GM21528 (cell line): ENCODE results near the gene TXNDC11.

ENCODE experiments used
- ATAC-seq: cut with Tn5 transposase; IDR thresholded peaks from one replicate; pipeline ENCODE4 v1.9.1; 2021; ENCODE audit warnings: mild to moderate bottlenecking, moderate library complexity; ENCODE audit not compliant: unreplicated experiment, low FRiP score

TXNDC11 gene

DNA sequence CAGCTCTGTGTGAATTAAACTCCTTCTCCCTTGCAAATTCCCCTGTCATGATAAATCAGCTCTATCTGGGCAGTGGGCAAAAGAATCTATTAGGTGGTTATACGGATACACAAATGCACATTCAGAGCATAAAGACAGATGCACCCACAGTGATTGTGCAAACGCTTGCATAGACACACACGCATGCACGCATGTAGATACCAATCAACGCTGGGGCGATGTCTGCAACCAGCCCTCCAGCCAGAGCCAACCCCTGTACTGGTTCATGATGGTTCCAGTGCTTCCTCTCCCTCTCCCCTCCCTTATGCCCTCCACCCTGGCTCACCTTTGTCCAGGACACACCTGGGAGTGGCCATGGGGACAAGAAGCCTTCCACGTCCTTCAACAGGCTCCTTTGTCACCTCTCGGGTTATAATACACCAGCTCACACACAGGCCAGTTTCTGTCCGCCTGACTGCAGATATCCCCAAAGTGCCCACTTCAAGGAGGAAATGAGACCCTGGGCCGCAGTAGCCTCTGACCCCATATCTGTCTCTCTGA lies 107.5 kb downstream of the TXNDC11 start:
- no peak for ATAC-seq

GRCh38 chr16:11634312-11634711 lies 108.3 kb downstream of the TXNDC11 start:
- ATAC-seq = no peak

DNA sequence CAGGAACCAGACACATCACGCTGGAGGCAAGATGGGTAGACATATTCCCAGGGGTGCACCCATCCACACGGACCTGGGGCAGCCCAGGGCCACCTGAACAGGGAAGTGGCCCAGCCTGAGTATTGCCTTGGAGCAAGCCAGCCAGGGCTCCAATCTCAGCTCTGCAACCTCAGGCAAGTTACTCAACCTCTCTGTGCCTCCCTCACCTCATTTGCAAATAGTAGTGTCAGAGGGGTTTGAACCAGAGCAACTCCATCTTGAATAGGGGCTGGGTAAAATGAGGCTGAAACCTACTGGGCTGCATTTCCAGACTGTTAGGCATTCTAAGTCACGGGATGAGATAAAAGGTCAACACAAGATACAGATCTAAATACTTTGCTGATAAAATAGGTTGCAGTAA lies 109.5 kb downstream of the TXNDC11 start:
- no peak for ATAC-seq

- ATAC-seq = no peak
Measured at GRCh38 chr16:11632455-11632939, 110.2 kb downstream of the TXNDC11 start.

GRCh38 chr16:11631214-11631613 lies 111.4 kb downstream of the TXNDC11 start:
- no peak for ATAC-seq

DNA sequence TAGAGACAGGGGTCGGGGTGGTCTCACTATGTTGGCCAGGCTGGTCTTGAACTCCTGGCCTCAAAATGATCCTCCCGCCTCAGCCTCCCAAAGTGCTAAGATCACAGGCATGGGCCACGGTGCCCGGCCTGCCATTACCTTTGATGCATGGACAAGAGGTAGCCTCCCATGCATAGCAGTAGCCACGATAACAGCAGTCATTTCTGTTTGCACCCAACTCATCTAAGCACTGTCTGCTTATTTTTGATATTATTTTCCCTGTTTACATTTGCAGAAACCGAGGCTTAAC lies 111.9 kb downstream of the TXNDC11 start:
- no peak for ATAC-seq

DNA sequence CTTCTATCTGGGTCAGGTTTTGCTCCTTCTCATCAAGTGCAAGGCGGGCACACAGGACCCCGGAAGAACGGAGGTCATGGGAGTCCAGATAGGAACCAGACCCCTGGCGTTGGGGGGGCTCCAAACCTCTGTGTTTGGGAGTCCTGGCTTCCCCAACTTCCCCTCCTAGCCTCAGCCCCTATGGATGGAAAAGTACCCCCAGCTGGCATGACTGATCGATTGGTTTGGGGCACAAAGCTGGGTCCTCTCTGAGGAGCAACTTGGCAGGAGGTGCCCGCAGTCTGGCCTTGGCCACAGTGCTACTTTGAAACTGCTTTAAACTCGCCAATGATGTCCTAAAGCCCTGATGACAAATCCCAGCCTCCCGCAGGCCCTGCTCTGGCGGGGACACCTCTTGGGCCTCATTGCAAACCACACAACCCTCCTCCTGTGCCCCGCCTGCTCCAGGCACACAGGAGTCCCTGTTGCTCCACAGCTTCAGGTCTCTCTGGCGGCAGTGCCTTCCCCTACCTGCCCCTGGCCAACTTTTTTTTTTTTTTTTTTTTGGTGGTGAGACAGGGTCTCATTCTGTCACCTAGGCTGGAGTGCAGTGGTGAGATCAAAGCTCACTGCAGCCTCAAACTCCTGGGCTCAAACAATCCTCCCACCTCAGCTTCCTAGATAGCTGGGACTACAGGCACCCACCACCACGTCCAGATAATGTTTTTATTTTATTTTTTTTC lies 112.5 kb downstream of the TXNDC11 start:
- no peak for ATAC-seq
